CD4-positive, alpha-beta T cell treated with Interferon gamma for 1 hour (primary cell): ENCODE data around the gene POU2AF2.
"Not testable (repeated sequence)": the region's sequence is repeated elsewhere in the genome, so short reads cannot be mapped to it uniquely, and the experiment has no call there.

Source experiments
- DNase-seq: peaks from one replicate; pipeline ENCODE4 v3.0.0-alpha.2; 2020

Gene POU2AF2

DNA sequence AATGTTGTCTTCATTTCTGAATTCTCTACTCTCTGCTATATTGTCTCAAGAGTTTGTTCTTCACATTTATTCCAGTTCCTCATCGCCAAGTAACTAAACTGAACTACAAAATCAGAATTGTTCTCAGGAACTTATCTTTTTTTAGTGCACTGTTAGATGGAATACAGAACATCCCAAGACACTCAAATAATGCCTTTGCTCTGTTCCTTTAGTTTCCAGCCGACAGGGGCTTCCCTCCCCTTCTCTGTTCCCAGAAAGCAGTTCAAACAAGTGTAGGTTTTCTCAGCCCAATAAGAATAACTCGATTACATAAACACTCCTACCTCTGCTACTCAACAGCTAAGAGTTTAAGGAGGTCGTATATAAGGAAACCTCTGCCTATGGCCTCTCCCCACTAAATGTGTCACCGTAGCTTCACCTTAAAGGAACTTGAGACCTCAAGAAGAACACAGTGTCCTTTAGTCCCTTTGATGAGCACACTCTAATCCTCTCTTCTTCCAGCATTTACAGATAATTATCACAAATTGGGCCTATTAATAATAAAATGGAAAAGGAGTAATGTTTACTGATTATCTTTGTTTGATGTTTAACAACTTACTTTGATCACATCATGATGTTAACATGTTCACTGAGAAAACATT, 59.8 kb downstream of the POU2AF2 start:
- no peak for DNase-seq

DNA sequence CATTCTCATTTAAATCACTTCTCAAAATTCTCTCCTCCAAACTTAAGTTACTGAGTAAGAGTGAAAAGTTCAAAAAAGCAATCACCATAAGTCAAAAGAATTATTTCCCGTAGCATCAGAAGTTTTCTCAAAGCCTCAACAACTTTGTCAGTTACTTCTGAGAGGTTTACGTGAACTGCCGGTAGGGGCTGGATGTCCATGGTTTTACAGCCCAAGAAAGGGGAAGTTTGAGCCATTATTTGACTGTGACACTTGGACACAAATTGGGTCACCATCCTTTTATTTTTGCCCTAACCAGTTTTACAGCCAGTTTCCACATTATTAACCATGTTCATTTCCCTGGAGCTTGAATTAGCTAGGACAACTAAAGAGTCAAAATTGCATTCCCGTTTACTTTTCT, 60.4 kb downstream of the POU2AF2 start:
- no peak for DNase-seq

DNA sequence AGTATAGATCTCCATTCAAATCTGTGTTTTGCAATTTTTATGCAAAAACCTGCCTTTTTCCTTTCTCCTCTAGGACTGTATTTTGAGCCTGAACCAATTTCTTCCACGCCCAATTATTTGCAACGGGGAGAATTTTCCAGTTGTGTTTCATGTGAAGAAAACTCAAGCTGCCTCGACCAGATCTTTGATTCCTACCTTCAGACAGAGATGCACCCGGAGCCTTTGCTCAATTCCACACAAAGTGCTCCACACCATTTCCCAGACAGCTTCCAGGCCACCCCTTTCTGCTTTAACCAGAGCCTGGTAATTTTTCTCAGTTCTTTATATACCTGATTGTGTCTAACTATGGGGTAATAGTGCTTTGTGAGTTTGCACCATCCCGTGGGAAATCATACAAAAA, 60.8 kb downstream of the POU2AF2 start:
- no peak for DNase-seq

DNA sequence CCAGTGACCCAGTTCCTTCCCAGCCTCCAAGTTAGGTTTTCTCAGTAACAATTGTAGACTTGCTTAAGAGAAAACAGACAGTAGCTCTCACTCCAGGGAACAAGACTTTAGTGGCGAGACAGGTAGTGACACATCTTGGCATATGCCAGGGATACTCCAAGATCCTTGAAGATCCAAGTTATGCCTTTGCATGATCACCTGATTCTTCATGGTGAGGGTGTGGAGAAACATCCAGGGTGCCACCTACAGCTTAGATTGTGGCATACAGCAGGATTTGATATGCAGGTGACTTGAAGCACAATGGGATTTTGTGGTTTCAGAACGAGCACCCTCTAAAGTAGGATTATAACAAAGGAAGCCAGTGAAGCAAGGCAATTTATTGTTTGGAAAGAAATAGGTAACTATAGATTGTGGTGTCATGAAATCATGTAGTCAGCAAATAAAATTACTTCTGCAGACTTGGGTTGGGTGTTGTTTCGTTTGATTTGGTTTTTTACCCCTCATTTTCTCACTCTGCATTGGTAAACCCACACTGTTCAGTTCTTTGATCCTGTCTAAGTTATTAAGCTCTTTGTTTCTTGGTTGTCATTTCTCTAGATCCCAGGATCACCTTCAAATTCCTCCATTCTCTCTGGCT, 62.1 kb downstream of the POU2AF2 start:
- no peak for DNase-seq

DNA sequence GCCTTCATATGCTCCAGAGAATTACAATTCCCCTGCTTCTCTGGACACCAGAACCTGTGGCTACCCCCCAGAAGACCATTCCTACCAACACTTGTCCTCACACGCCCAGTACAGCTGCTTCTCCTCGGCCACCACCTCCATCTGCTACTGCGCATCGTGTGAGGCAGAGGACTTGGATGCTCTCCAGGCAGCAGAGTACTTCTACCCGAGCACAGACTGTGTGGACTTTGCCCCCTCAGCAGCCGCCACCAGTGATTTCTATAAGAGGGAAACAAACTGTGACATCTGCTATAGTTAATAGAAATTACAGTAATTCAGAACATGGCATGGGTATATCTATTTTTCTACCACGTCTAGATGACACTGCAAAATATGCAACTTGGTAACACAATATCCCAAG, 62.6 kb downstream of the POU2AF2 start:
- no peak for DNase-seq

DNA sequence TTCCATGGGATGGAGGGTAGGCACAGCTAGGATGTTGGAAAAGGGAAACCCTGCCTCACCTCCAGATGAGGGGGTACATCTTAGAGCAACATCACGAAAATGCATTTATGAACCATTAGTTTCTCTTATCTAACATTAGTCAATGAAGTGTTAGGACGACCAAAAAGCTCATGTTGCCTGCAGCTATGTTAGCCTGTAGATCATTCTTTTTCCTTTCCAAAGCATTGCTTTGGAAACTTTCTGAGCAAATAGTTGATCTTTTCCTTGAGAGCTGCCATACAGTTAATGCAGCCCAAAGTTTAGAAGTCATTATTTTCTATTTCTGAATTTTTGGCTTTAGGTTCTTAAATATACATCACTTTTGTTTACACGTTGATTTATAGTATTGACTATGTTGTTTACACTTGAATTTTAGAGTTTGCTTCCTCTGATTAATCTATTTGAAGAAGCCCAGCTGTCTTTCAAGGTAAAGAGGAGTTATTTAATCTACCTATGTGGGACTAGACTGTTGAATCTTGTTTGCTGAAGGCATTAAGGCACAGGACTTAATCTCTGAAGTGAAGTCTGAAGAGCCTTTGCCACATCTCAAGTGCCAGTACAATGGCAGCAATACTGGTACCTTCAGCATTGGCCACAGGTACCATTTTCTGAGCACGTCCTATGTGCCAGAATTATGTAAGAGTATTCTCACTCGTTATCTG, 63.8 kb downstream of the POU2AF2 start:
- DNase-seq: no peak

DNA sequence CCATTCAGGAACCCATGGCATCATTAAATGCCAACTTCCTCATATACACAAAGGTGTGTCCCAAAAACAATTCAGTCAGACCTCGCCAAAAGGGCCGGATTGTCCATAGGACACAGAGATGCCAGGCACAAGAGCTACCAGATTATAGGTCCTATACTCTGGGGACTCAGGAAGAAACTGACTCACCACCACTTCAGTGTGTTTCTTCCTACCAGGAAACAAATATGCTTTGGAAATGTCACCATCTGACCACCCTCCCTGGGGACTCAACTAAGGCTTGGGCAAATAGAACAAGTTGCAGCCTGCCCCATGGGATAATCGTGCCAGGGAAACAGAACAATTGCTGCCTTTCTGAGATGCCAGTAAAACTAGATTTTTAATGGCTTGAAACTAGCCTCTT, 64.6 kb downstream of the POU2AF2 start:
- DNase-seq: no peak

DNA sequence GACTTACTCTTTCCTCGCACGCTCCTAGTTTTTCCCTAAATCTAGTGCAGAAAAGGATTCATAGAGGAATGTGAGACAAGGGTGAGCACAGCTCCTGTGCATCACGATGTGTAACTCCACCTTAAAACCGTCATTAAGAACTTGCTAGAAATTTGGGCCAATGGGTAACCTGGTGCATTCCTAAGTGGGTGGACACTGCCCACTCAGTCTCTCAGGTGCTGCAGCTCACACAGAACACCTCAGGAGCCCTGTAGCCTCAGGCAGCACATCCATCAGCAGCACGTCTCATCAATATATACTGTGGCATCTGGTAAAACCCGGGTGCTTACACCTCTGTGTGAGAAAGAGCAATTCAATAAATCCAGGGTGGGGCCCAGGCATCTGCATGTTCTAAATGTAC, 65.2 kb downstream of the POU2AF2 start:
- no peak for DNase-seq

DNA sequence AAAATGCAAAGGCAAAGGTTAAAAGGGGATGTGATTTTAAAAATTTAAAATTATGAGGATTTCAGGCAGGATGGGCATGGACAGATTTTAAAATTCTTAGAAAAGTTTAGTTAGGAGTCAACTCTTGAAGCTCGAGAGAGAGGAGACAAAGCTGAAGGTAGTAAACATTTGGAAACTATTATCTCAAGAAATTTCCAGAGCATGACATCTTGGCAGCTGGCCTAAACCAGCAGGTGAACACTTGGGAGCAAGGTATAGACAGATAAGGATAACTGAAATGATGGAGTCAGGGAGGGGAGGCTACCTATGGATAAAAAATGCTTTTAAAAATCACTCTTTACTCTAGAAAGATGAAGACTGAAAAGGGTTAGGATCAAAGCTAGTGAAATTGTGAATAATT, 66.6 kb downstream of the POU2AF2 start:
- DNase-seq: no peak

DNA sequence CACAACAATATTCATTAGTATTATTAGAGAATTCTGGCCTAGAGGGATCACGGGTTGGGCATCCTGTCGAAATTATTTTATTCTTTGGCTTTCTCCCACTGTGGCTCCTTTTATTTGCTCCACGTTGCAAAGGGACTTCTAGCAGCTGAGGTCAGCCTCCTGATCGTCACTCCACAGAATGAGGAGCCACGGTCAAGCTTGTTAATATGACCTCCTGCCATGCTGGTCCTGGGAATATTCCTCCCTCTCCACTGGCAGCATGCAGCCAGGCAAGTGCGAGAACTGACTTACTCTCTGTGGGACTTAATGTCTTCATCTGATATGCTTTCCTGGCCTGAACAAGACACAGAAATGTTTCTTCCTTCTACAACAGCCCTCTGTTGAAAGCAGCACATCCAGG, 73.8 kb downstream of the POU2AF2 start:
- no peak for DNase-seq

DNA sequence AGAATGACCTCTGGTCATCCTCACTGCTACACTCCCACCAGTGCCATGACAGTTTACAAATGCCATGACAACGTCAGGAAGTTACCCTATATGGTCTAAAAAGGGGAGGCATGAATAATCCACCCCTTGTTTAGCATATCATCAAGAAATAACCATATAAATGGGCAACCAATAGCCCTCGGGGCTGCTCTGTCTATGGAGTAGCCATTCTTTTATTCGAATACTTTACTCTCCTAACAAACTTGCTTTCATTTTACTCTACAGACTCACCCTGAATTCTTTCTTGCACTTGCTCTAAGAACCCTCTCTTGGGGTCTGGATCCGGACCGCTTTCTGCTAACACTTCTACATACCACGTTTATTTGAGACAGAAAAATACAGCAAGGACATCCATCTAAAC, 74.7 kb downstream of the POU2AF2 start:
- not testable (repeated sequence) for DNase-seq

DNA sequence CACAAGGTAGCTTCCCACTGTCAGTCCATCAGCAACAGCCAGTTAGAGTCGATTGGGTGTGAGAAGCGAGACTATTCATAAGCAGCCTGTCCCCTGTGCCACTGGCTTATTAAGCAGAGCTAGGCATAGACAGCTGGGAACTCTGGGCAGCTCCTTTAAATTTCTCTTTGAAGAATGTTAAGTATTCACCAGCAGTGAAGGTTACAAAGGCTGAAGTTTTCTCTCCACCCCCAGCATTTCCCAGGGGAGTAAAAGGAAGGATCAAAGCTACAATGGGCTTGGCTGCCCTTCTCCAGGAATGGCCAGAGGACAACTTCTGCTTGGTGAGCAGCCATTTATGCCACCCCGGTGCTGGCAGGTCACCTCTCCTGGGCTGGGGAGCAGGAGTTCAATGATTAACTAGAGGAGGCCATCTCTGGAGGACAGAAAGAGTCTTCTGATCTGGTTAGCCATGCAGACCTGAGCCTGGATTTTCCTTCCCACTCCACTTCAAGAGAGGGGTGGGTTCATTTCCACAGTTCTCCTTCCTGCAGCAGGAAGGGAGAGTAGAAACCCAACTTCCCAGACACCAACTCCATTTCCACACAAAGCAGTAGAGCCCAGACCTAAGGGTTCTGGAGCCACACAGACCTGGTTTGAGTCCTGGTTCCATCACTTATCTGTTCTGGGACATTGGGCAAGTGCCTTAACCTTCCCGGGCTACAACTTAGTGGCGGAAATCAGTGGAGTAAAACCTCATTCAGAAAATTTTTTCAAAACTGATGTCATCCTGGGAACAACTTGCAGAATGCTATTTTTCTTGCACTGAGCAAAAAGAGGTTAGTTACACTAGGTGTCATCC, 75.4 kb downstream of the POU2AF2 start:
- DNase-seq: no peak

DNA sequence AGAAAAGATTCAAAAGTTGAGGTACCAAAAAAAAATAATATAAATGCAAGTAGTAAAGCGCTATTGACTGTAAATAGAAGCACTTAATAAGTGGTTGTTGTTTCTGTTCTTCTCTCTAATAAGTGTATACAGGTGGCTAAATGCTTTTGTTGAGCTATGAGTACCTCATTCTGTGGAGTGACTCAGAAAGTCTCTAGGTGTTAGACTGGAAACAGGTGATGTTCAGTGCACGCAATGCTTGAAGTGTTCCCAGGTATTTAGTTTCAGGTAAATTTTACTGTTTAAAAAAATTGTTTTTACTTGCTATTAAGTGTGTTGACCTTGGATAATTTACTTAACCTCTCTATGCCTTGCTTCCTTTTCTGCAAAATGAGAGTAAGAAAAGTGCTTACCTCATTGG, 77.0 kb downstream of the POU2AF2 start:
- DNase-seq: no peak

DNA sequence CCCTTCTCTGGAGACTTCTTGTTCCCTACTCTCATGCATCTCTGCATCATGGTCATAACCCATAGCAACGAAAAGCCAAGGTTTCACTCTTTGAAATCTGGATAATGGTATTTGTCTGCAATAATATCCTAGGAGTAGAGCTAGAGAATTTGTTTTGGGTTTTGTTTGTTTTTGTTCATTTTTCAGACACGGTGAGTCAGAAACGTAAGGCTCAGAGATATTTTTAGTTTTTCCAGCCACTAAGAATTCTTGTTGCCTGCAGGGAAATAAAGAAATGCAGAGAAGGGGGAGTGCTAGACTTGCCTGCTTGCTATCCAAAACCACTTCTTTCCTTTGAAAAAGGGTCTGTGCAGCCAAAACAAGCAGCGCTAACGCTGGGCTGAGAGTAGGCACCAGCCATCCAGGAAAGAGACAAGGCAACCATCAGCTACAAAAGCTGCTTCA, 78.8 kb downstream of the POU2AF2 start:
- DNase-seq: no peak

DNA sequence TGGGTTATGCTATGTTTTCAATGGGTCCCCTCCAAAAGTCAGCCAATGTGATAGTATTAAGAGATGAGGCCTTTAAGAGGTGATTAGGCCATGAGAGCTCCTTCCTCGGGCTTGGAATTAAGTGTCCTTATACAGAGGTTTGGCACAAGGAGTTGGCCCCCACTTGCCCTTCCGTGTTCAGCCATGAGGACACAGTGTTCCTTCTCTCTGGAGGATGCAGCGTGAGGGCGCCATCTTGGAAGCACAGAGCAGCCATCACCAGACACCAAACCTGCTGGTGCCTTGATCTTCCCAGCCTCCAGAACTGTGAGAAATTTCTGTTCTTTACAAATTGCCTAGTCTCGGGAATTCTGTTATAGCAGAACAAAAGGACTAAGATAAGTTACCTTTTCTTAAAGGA, 79.7 kb downstream of the POU2AF2 start:
- no peak for DNase-seq

DNA sequence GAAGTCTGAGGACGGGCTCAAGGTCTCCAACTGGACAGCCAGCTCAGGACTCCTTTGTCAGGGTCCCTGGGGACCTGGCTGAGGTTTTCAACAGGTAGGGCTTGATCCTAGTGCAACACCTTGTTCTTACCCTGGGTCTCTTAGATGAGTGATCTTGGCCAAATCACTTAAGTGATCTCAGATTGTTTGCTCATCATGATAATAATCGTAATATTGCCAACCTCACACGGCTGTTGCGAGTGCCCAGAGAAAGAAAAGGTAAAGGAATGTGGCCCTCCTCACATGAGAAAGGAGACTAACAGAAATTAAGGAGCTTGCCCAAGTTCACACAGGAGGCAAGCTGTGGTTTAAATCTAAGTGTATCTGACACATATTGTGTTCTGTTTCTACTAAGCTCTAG, 81.3 kb downstream of the POU2AF2 start:
- DNase-seq: no peak

DNA sequence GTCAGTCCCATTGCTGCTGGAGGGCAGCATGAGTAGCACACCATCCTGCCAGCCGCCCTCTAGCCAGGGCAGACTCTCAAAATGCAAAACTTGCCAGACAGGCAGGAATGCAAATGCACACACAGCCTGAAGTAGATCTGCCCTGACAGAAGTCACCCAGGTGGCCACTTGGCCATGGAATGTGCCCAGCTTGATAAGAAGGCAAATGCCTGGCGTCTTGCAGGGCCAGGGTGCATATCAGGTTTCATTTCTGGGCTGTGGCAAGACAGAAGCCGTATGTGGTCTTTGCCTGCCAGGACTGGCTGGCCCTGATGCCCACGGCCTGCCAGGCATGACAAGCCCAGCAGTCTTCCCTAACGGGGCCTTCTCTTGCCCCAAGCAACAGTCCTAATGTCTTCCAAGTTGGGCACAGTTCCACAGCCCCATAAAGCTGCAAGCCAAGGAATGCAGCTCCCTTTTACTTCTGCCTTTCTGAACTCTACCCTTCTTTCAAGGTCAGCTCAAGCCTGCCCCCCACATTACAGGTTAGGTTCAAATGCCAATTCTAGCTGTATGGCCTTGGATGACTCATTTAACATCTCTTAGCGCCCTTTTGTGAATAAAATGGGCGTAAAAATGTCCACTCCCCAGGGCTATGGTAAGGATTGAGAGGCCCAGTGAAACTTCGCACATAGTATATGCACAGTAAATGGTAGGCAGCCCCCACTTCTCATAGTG, 82.5 kb downstream of the POU2AF2 start:
- DNase-seq: no peak

DNA sequence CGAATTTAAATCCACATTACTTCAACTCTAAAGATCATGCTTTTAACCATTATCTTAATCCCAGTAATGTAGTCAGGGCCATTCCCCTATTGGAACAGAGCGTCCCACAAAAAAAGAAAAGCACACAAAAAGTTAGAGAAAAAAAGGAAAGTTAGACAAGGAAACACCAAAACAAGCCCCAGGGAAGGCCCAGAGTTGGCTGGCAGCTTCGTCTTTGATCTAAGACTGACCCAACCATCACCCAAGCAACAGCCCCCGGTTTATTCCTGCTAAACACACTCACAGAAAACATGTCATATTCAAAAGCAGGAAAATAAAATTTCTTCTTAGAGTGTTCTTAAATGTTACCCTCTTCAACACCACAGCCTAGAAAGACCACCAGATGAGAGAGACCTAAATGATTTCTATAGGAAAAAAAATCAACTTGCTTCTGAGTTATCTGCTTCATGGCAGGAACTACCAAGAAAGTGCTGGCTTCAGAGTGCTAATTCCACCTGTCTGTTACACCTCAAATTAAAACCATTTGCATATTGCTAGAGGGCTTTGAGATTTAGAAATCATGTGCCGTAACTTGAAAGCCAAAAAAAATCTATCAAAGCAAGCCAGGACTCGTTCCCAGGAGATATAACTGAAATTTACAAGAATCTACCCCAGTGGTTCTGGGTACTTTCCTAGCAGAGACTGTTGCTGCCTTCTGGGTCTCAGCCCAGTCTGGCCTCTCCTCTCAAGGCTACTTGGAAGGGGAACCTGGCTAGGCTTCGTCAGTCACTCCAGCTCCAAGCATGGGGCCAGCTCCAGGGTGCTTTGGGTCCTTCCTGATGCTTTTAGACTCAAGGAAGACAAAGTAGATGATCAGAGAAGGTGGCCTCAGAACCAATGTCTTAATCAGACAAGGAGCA, 84.0 kb downstream of the POU2AF2 start:
- no peak for DNase-seq

DNA sequence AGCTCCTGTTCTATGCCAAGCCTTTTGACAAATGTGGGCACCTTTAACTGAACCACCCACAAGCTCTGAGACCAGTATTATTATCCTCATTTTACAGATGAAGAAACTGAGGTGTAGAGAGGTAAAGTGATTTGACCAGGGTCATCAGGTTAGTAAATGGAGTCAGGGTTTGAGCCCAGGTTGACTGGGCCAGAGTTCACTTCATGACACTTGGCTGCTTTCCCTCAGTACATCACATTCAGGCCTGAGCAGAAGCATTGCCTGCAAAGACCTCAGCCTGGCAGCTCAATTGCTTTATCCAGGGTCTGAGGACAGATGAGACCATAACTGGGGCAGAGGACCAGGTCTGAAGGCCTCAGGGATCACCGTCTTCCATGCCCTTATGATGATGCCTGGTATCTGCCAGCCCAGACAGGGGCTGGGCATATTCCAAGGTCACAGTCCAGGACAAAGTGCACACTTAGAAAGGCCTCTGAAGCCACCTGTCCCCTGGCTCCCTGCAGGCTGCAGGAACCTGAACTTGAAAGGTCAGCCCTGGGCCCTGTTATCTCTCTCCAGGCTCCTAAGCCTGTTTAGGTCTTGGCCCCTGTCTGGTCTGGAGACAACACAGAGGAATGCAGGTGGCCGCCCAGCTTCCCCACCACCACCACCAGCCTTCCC, 84.8 kb downstream of the POU2AF2 start:
- no peak for DNase-seq

DNA sequence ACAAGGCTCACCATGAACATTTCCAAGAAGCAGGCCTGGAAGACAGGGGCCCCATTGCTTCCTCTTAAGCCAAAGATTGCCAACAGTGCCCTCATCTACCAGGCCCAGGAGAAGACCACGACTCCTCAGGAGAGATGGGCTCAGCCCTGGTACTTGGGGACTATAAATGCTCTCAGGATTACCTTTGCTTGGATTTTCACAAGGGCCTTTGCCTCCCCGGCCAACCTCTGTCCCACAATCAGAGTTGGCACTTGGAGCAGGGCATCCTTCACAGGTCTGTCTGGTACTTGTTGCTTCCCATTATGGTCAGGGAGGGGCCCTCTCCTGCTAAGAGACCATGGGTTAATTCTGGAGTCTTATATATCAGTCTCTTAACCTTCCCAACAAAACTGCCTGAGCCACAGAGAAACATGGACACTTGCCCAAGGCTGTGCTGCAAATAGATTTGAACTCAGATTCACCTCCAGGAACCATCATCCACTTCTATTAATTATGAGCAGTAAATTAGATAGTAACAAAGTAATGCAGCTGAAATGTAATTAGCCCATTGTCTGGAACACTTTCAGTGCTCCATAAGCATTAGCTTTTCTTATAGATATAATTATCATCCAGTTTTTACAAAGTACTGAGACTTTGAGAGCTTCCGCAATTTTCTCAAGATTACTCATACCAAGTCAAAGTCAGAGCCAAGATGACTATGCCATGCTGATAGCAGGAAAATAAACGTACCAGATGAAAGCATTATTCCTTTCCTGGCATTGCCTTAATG, 86.4 kb downstream of the POU2AF2 start:
- no peak for DNase-seq
